Esophagus muscularis mucosa (tissue), 4 donors: ENCODE data around the gene PRKN. TPM values are rescaled to one million over a fixed set of nuclear protein-coding genes. Genes with fewer than 3 reads are reported as not detected.

ENCODE experiments used
- DNase-seq: peaks from one replicate; pipeline ENCODE4 v3.0.0-alpha.2; 2017; ENCODE audit errors: extremely low spot score
- H3K27ac ChIP-seq, 4 donors: fragments of 200-600 bp; sonication (generic); replicated peaks in 1 of 4; 1 replicate in 3 of 4; 2 replicates in 1 of 4; pipeline ENCODE4 v1.5.1; 2016 to 2019; ENCODE audit warnings: mild to moderate bottlenecking in 1 of 4
- H3K27me3 ChIP-seq, 4 donors: fragments of 200-600 bp; sonication (generic); one replicate each; pipeline versions ENCODE4 v1.5.1 to v1.6.0; 2016 to 2019
- H3K36me3 ChIP-seq, 4 donors: fragments of 200-600 bp; sonication (generic); one replicate each; pipeline ENCODE4 v1.5.1; 2016 to 2019
- H3K4me1 ChIP-seq, 4 donors: fragments of 200-600 bp; sonication (generic); one replicate each; pipeline ENCODE4 v1.5.1; 2016 to 2019
- H3K4me3 ChIP-seq, 4 donors: fragments of 200-600 bp; sonication (generic); 1 replicate in 2 of 4; 2 replicates in 2 of 4; pipeline ENCODE4 v1.5.1; 2016 to 2019; ENCODE audit warnings: mild to moderate bottlenecking in 4 of 4, moderate library complexity in 1 of 4
- H3K9me3 ChIP-seq, 4 donors: fragments of 200-600 bp; sonication (generic); 1 replicate in 3 of 4; 2 replicates in 1 of 4; pipeline ENCODE4 v1.5.1; 2016 to 2019
- EP300 ChIP-seq: sonication (generic); formaldehyde crosslinking; IDR thresholded peaks from one replicate; pipeline ENCODE4 v1.6.1; 2017; ENCODE audit warnings: antibody characterized with exemption
- POLR2A ChIP-seq: fragments of 450-650 bp; IDR thresholded peaks from one replicate; pipeline ENCODE4 v1.6.1; 2017; ENCODE audit warnings: antibody characterized with exemption, moderate library complexity, mild to moderate bottlenecking, low read depth
- POLR2AphosphoS5 ChIP-seq, 2 donors: sonication (generic); formaldehyde crosslinking; IDR thresholded peaks; one replicate each; pipeline ENCODE4 v1.6.1; 2017; ENCODE audit warnings: antibody characterized with exemption in 2 of 2
- WGBS: methylation state at CpG from one replicate; pipeline ENCODE4 v1.1.5; 2018; 5-methylcytosine and 5-hydroxymethylcytosine counted together
- intact Hi-C: fragments of 100-400 bp; cut with DNase I; formaldehyde crosslinking; loops from one replicate; pipeline ENCODE4 v1.15.1; 2023
- total RNA-seq, 4 donors: library from RNA; depleted of rRNA; stranded (reverse); fragments of >200 nt; gene quantifications; one replicate each; pipeline versions ENCODE4 v1.1.0 to v1.2.1, GENCODE V29; 2016
- TF ChIP-seq, protein P1 (sequence below), 3 experiments: fragments of 200-600 bp in 2 of 3; fragments of 450-650 bp in 1 of 3; sonication (generic) in 2 of 3; IDR thresholded peaks; one replicate each; pipeline ENCODE4 v1.5.1; 2017 to 2019; ENCODE audit warnings: antibody characterized with exemption in 3 of 3, mild to moderate bottlenecking in 2 of 3, moderate library complexity in 1 of 3

Gene PRKN
- total RNA-seq, 4 donors from 2014 or later: 9.6 to 14.5 (median 10.8) TPM

DNA sequence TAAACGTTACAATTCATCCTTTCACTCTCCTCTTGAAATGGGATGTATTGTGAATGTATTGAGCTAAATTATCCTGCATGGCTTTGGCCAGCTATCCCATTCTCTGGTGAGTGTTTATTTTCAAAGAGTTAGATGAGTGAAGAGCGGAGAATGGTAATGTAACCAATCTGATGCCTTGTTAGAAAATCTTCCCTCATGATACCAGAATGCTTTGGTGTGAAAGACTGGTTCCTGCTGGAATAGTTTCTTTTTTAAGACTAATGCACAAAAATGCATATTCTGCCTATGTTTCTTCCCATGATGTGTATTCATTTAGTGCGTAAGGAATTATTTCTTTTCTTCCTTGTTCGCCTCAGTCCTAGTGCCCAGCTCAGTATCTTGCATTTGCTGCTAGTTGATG is 506.7 kb downstream of the PRKN start:
- Histone ChIP-seq H3K36me3 (no peaks in the 10 kb centered on the region), H3K27ac (no peak overlapping the region), H3K4me1 (no peaks in the 10 kb centered on the region), H3K4me3 (no peak overlapping the region), H3K9me3 (no peaks in the 10 kb centered on the region), H3K27me3 (no peaks in the 10 kb centered on the region)
- intact Hi-C loops: no loop called here
- no peak for DNase-seq
- TF ChIP-seq POLR2A (no peak), POLR2AphosphoS5 (IDR thresholded peaks at IDR 0.05) (no peak), EP300 (no peak)
- TF ChIP-seq, protein P1, sequence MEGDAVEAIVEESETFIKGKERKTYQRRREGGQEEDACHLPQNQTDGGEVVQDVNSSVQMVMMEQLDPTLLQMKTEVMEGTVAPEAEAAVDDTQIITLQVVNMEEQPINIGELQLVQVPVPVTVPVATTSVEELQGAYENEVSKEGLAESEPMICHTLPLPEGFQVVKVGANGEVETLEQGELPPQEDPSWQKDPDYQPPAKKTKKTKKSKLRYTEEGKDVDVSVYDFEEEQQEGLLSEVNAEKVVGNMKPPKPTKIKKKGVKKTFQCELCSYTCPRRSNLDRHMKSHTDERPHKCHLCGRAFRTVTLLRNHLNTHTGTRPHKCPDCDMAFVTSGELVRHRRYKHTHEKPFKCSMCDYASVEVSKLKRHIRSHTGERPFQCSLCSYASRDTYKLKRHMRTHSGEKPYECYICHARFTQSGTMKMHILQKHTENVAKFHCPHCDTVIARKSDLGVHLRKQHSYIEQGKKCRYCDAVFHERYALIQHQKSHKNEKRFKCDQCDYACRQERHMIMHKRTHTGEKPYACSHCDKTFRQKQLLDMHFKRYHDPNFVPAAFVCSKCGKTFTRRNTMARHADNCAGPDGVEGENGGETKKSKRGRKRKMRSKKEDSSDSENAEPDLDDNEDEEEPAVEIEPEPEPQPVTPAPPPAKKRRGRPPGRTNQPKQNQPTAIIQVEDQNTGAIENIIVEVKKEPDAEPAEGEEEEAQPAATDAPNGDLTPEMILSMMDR (IDR thresholded peaks at IDR 0.05): no peak
- WGBS: 88% methylated on average over 4 of the region's 4 CpGs

DNA sequence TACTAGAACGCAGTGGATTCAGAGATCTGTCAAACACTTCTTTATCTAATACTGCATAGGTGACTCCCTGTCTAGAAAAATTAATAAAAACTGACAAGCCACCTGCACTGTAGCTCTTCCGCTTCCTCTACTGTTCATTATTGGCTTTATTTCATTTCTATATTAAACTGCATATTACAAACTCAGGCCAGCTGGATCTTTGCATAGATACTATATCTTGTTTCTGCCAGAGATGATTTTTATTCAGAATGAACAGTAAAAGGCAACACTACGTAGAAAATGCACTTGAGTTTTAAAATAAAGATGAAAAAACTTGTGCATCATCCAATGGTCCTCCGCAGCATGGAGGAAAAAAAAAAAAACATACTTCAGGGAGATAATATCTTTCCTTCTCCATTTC is 508.3 kb downstream of the PRKN start:
- H3K4me1 ChIP-seq: no peaks in the 10 kb centered on the region
- WGBS: 84% methylated on average over 4 of the region's 4 CpGs
- TF ChIP-seq EP300: no peak
- TF ChIP-seq, protein P1 (IDR thresholded peaks at IDR 0.05): no peak
- no peak for TF ChIP-seq POLR2AphosphoS5 (IDR thresholded peaks at IDR 0.05)
- no peak for TF ChIP-seq POLR2A

DNA sequence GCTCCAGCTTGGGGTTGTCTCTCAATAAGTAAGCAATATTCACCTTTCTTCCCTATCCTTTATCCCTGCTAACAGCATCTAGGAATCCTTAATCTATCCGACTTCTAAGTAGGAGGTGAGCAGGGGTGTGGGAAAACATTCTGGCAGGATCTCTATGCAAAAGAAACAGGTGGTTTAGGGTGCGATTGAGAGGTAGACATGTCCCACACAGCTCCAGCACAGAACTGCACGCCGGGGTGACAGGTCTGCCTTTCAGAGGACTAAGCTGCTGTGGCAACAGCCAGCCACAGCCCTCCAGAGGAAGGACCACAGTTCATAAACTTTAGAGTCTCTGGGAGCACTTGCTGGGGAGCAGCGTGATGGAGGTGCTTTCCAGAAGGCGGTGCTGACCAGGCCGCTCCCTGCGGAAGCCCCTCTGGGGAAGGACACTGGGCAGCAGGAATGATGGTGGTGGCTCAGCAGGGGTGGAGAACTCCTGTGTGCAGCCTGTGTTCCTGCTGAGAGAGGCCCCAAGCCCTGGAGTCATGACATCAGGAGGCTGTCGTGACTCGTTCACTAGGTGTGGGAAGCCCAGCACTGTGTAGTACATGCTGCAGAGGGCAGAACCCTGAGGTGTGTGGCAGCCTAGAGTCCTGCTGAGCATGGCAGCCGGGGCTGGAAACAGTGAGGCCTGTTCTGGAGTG is 509.6 kb downstream of the PRKN start:
- 88% methylated on average over 11 of the region's 11 CpGs for WGBS
- TF ChIP-seq EP300 (no peak), POLR2AphosphoS5 (IDR thresholded peaks at IDR 0.05) (no peak), POLR2A (no peak)
- TF ChIP-seq, protein P1 (IDR thresholded peaks at IDR 0.05): no peak
- DNase-seq: peak; percentile 88
- no peaks in the 10 kb centered on the region for H3K36me3 ChIP-seq
- intact Hi-C loops: no loop called here
- no peaks in the 10 kb centered on the region for H3K27me3 ChIP-seq
- H3K9me3 ChIP-seq: no peaks in the 10 kb centered on the region
- H3K4me1 ChIP-seq: no peaks in the 10 kb centered on the region
- no peak overlapping the region for H3K27ac ChIP-seq
- no peak overlapping the region for H3K4me3 ChIP-seq

More for the DNA sequence above, 508.3 kb downstream of the PRKN start:
- Histone ChIP-seq H3K9me3 (no peaks in the 10 kb centered on the region), H3K27me3 (no peaks in the 10 kb centered on the region), H3K36me3 (no peaks in the 10 kb centered on the region), H3K27ac (no peak overlapping the region), H3K4me3 (no peak overlapping the region)
- DNase-seq: no peak
- intact Hi-C loops: no loop called here

DNA sequence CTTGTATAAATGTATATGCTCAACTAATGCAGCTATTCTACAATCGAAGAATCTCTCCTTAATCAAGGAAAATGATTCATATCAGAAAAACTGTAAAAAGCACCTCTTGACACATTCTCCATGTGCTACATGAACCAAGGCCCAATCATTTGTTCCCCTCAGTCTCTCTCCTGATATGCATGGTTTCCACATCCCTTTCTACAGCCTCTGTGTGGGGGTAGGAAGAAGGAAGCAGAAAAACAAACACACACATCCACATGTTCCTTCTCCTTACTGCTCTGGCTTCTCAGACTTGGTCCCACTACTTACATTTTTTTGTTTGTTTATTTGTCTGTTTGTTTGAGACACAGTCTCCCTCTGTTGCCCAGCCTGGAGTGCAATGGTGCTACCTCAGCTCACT is 510.5 kb downstream of the PRKN start:
- Histone ChIP-seq H3K27me3 (no peaks in the 10 kb centered on the region), H3K4me1 (no peaks in the 10 kb centered on the region), H3K36me3 (no peaks in the 10 kb centered on the region), H3K9me3 (no peaks in the 10 kb centered on the region), H3K4me3 (no peak overlapping the region), H3K27ac (no peak overlapping the region)
- DNase-seq: peak; percentile 10
- WGBS: 94% methylated on average over 1 of the region's 1 CpG
- intact Hi-C loops: no loop called here
- TF ChIP-seq POLR2A (no peak), POLR2AphosphoS5 (IDR thresholded peaks at IDR 0.05) (no peak), EP300 (no peak)
- TF ChIP-seq, protein P1 (IDR thresholded peaks at IDR 0.05): no peak

DNA sequence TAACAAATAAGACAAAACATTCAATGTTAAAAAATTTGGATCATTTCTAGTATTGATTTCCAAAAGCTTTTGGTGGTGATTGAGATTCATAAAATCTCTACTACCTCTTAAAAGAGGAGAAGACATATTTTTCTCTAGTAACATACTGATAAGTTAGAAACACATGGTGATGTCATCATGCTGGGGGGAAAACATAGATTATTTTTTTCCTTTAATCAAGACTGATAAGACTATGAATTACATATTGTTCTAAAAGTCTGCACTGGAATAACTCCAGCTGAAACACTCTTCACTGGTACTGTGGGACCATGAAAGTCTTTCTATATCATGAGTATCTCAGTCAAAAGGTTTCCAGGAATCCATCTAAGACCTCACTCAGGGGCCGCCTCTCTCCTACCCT is 515.8 kb downstream of the PRKN start:
- no peaks in the 10 kb centered on the region for H3K4me1 ChIP-seq
- intact Hi-C loops: no loop called here
- H3K27me3 ChIP-seq: no peaks in the 10 kb centered on the region
- H3K9me3 ChIP-seq: no peaks in the 10 kb centered on the region
- WGBS: 93% methylated on average over 1 of the region's 1 CpG
- no peak overlapping the region for H3K27ac ChIP-seq
- no peak for DNase-seq
- no peak for TF ChIP-seq EP300
- no peak for TF ChIP-seq POLR2AphosphoS5 (IDR thresholded peaks at IDR 0.05)
- TF ChIP-seq, protein P1 (IDR thresholded peaks at IDR 0.05): no peak
- no peak for TF ChIP-seq POLR2A
- no peaks in the 10 kb centered on the region for H3K36me3 ChIP-seq
- H3K4me3 ChIP-seq: no peak overlapping the region
